DND-41 (cell line): ENCODE results near the gene SLAMF9.

Source experiments
- CTCF ChIP-seq: IDR thresholded peaks from 2 replicates; pipeline ENCODE4 v1.5.1; 2012; ENCODE audit warnings: borderline replicate concordance, low read length, moderate library complexity, mild to moderate bottlenecking; ENCODE audit not compliant: poor library complexity, severe bottlenecking; ENCODE audit errors: extremely low read depth
- EZH2 ChIP-seq: IDR thresholded peaks from 3 replicates; pipeline ENCODE4 v1.6.1; 2012; ENCODE audit warnings: borderline replicate concordance, low read depth, mild to moderate bottlenecking, moderate library complexity, low read length, inconsistent platforms; ENCODE audit not compliant: severe bottlenecking

GRCh38 chr1:159960721-159961381, 6.8 kb upstream of the SLAMF9 start:
- no peak for TF ChIP-seq CTCF
- no peak for TF ChIP-seq EZH2
